Measurements from ENCODE around the gene KPNA4.

DNA sequence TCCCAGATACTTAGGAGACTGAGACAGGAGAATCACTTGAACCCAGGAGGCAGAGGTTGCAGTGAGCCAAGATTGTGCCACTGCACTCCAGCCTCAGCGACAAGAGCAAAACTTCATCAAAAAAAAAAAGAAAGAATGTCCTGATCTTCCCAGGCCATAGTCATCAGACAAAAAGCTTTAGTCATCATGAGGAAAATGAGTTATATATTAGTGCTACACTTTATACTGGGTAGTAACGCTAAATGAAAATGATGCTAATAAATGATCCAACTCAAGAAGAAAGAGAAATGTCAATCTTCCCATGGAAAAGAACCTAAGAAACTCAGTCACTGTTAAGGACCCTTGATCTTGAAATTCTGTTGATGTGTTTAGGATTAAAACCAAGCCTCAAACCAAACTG, 89.5 kb downstream of the KPNA4 start:
- no peak for TF ChIP-seq ARNTL (CRISPR knock-in tag; IDR thresholded peaks at IDR 0.05; ENCODE audit: borderline replicate concordance, low read depth)
- no peak for TF ChIP-seq ZNF8 (CRISPR knock-in tag; IDR thresholded peaks at IDR 0.05)
- no peak for TF ChIP-seq CSDC2 (CRISPR knock-in tag; IDR thresholded peaks at IDR 0.05)
- TF ChIP-seq GLIS3 (CRISPR knock-in tag; IDR thresholded peaks at IDR 0.05): no peak

All from SK-N-SH treated with all-trans-retinoic acid at 6 μM for 48 hours (cell line).